ENCODE measurements around the gene C1QL1.

DNA sequence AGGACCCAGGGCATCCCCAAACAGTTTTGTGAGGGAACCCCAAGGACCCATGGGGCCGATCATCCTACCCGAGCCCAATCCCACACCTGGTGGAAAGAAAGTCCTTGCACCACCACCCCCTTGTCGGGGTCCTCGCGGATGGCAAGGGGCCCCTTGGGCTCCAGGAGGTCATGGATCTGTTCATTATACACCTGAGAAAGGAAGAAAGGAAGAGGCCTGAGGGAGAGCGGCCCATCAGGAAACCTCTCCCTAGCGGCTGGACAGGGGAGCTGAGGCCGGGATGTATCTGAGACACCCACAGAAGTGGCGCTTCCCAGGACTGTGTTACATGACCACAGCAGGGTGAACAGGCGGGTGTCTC is 33.4 kb downstream of the C1QL1 start:
- TF ChIP-seq, protein P1, sequence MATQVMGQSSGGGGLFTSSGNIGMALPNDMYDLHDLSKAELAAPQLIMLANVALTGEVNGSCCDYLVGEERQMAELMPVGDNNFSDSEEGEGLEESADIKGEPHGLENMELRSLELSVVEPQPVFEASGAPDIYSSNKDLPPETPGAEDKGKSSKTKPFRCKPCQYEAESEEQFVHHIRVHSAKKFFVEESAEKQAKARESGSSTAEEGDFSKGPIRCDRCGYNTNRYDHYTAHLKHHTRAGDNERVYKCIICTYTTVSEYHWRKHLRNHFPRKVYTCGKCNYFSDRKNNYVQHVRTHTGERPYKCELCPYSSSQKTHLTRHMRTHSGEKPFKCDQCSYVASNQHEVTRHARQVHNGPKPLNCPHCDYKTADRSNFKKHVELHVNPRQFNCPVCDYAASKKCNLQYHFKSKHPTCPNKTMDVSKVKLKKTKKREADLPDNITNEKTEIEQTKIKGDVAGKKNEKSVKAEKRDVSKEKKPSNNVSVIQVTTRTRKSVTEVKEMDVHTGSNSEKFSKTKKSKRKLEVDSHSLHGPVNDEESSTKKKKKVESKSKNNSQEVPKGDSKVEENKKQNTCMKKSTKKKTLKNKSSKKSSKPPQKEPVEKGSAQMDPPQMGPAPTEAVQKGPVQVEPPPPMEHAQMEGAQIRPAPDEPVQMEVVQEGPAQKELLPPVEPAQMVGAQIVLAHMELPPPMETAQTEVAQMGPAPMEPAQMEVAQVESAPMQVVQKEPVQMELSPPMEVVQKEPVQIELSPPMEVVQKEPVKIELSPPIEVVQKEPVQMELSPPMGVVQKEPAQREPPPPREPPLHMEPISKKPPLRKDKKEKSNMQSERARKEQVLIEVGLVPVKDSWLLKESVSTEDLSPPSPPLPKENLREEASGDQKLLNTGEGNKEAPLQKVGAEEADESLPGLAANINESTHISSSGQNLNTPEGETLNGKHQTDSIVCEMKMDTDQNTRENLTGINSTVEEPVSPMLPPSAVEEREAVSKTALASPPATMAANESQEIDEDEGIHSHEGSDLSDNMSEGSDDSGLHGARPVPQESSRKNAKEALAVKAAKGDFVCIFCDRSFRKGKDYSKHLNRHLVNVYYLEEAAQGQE (IDR thresholded peaks at IDR 0.05; ENCODE audit: insufficient read depth in 1 of 2, low read depth in 2 of 2, low read length in 2 of 2): no peak
- TF ChIP-seq POLR2AphosphoS5 (IDR thresholded peaks at IDR 0.05; ENCODE audit: low read depth, low read length): no peak
- TF ChIP-seq TAF1 (IDR thresholded peaks at IDR 0.05; ENCODE audit: borderline replicate concordance, insufficient read depth, low read length): no peak
- no peak for TF ChIP-seq SIN3A (IDR thresholded peaks at IDR 0.05; ENCODE audit: borderline replicate concordance, insufficient read depth, low read length)
- TF ChIP-seq FOXP2 (optimal IDR thresholded peaks at IDR 0.05; ENCODE audit: borderline replicate concordance, extremely low read depth, extremely low read length, insufficient read depth): no peak

All from PFSK-1 (cell line).